SK-N-SH (cell line): ENCODE measurements around the gene UQCR11.

Experiments
- CTCF ChIP-seq: fragments of 200-600 bp; sonication (generic); IDR thresholded peaks from 2 replicates; pipeline ENCODE4 v1.6.1; 2017; ENCODE audit warnings: antibody characterized with exemption, mild to moderate bottlenecking, moderate library complexity
- EZH2phosphoT487 ChIP-seq: fragments of 200-600 bp; sonication (generic); IDR thresholded peaks from 2 replicates; pipeline ENCODE4 v1.6.1; 2017; ENCODE audit warnings: low read depth, mixed run types, mild to moderate bottlenecking, antibody characterized with exemption, moderate library complexity, borderline replicate concordance
- FOXM1 ChIP-seq: IDR thresholded peaks from 2 replicates; pipeline ENCODE4 v1.4.0; 2012; ENCODE audit warnings: low read depth, mild to moderate bottlenecking
- GABPA ChIP-seq: IDR thresholded peaks from 2 replicates; pipeline ENCODE4 v1.4.0; 2012; ENCODE audit warnings: low read depth, mild to moderate bottlenecking
- GATA2 ChIP-seq: sonication (generic); formaldehyde crosslinking; IDR thresholded peaks from 2 replicates; pipeline ENCODE4 v1.5.0; 2020; ENCODE audit warnings: mild to moderate bottlenecking, missing genetic modification reagents
- JUND ChIP-seq: IDR thresholded peaks from 2 replicates; pipeline ENCODE4 v1.4.0; 2012
- POLR2AphosphoS5 ChIP-seq: IDR thresholded peaks from 2 replicates; pipeline ENCODE4 v1.6.1; 2012; ENCODE audit warnings: low read depth, low read length
- RXRA ChIP-seq: IDR thresholded peaks from 2 replicates; pipeline ENCODE4 v1.4.0; 2012; ENCODE audit warnings: low read depth, mild to moderate bottlenecking, borderline replicate concordance
- TAF1 ChIP-seq: IDR thresholded peaks from 2 replicates; pipeline ENCODE4 v1.6.1; 2012; ENCODE audit warnings: low read depth, mild to moderate bottlenecking, low read length, moderate library complexity, borderline replicate concordance
- YY1 ChIP-seq: IDR thresholded peaks from 2 replicates; pipeline ENCODE4 v1.4.0; 2012; ENCODE audit warnings: low read depth, mild to moderate bottlenecking
- TF ChIP-seq, protein P1 (sequence below): fragments of 150-350 bp; IDR thresholded peaks from 2 replicates; pipeline ENCODE4 v1.6.1; 2016; ENCODE audit warnings: mild to moderate bottlenecking, low read depth, low read length

- no peak for TF ChIP-seq RXRA
- no peak for TF ChIP-seq CTCF
- no peak for TF ChIP-seq GATA2 (CRISPR knock-in tag)
- no peak for TF ChIP-seq YY1
- no peak for TF ChIP-seq TAF1
- no peak for TF ChIP-seq POLR2AphosphoS5
- TF ChIP-seq, protein P1, sequence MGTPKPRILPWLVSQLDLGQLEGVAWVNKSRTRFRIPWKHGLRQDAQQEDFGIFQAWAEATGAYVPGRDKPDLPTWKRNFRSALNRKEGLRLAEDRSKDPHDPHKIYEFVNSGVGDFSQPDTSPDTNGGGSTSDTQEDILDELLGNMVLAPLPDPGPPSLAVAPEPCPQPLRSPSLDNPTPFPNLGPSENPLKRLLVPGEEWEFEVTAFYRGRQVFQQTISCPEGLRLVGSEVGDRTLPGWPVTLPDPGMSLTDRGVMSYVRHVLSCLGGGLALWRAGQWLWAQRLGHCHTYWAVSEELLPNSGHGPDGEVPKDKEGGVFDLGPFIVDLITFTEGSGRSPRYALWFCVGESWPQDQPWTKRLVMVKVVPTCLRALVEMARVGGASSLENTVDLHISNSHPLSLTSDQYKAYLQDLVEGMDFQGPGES, result no peak
- no peak for TF ChIP-seq JUND
- no peak for TF ChIP-seq EZH2phosphoT487
- no peak for TF ChIP-seq FOXM1
- TF ChIP-seq GABPA, result no peak
Observed at GRCh38 chr19:1649706-1650649, 44.7 kb upstream of the UQCR11 start.
